Measurements from ENCODE around the gene CEACAM1. TPM values are rescaled to one million over a fixed set of nuclear protein-coding genes. Genes with fewer than 3 reads are reported as not detected.

CEACAM1 gene
- polyA plus RNA-seq, 1 donor from 2014 or later: 0.12 TPM

DNA sequence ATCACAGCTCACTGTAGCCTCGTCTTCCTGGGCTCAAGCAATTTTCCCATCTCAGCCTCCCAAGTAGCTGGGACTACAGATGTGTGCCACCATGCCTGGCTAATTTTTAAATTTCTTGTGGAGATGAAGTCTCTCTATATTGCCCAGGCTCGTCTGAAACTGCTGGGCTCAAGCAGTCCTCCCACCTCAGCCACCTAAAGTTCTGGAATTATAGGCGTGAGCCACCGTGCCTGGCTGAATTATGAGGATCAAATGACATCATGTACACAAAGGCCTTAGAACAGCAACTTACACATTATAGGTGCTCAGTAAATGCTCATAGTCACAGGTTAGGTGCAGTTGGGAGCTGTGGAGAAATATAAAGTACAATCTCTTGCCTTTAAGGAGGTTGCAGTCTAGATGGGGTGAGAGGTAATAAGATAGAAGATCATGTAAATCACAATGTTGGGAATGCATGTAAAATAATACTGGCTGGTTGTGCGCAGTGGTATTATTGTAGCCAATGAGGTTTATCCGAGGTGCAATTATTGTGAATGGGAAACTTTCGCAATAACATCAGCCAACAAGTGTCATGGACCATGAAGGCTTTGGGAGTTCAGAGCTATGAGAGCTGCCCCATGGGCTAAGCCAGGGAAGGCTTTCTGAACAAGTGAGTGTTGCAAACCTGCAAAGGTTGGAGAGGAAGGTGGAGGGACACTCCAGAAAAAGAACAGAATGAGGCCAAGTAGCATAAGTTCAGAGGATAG is 55.7 kb downstream of the CEACAM1 start:
- no peak overlapping the region for H3K27ac ChIP-seq (ENCODE audit: low read length)
- no peak overlapping the region for H3K9ac ChIP-seq (ENCODE audit: low read length)
- H3F3A ChIP-seq (ENCODE audit: insufficient read depth, low read length, poor library complexity, severe bottlenecking): no peaks in the 10 kb centered on the region
- H3K27me3 ChIP-seq (ENCODE audit: insufficient read depth, low read depth, low read length): no peaks in the 10 kb centered on the region
- H2AFZ ChIP-seq (ENCODE audit: low read depth, low read length): no peak overlapping the region
- H3K4me3 ChIP-seq (ENCODE audit: low read length): no peak overlapping the region
- no peaks in the 10 kb centered on the region for H4K20me1 ChIP-seq (ENCODE audit: insufficient read depth)
- H3K9me3 ChIP-seq (ENCODE audit: low read length): no peaks in the 10 kb centered on the region
- no peaks in the 10 kb centered on the region for H3K79me2 ChIP-seq (replicated peaks; ENCODE audit: insufficient read depth, low read length)
- no peak overlapping the region for H3K4me2 ChIP-seq (ENCODE audit: low read length)
- H3K9me2 ChIP-seq (ENCODE audit: insufficient read depth, low read length): no peaks in the 10 kb centered on the region
- TF ChIP-seq TAF1 (IDR thresholded peaks at IDR 0.05; ENCODE audit: low read depth) (no peak), EZH2 (IDR thresholded peaks at IDR 0.05; ENCODE audit: borderline replicate concordance, insufficient read depth, low read length, poor library complexity, severe bottlenecking) (no peak), EP300 (conservative IDR thresholded peaks at IDR 0.05; ENCODE audit: poor library complexity, severe bottlenecking) (no peak), RAD21 (conservative IDR thresholded peaks at IDR 0.05) (no peak), SMC3 (conservative IDR thresholded peaks at IDR 0.05; ENCODE audit: poor library complexity) (no peak), MXI1 (conservative IDR thresholded peaks at IDR 0.05; ENCODE audit: poor library complexity, severe bottlenecking) (no peak), POLR2AphosphoS5 (IDR thresholded peaks at IDR 0.05) (no peak)
- TF ChIP-seq, protein P1, sequence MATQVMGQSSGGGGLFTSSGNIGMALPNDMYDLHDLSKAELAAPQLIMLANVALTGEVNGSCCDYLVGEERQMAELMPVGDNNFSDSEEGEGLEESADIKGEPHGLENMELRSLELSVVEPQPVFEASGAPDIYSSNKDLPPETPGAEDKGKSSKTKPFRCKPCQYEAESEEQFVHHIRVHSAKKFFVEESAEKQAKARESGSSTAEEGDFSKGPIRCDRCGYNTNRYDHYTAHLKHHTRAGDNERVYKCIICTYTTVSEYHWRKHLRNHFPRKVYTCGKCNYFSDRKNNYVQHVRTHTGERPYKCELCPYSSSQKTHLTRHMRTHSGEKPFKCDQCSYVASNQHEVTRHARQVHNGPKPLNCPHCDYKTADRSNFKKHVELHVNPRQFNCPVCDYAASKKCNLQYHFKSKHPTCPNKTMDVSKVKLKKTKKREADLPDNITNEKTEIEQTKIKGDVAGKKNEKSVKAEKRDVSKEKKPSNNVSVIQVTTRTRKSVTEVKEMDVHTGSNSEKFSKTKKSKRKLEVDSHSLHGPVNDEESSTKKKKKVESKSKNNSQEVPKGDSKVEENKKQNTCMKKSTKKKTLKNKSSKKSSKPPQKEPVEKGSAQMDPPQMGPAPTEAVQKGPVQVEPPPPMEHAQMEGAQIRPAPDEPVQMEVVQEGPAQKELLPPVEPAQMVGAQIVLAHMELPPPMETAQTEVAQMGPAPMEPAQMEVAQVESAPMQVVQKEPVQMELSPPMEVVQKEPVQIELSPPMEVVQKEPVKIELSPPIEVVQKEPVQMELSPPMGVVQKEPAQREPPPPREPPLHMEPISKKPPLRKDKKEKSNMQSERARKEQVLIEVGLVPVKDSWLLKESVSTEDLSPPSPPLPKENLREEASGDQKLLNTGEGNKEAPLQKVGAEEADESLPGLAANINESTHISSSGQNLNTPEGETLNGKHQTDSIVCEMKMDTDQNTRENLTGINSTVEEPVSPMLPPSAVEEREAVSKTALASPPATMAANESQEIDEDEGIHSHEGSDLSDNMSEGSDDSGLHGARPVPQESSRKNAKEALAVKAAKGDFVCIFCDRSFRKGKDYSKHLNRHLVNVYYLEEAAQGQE (IDR thresholded peaks at IDR 0.05; ENCODE audit: borderline replicate concordance): no peak
- TF ChIP-seq, protein P2, sequence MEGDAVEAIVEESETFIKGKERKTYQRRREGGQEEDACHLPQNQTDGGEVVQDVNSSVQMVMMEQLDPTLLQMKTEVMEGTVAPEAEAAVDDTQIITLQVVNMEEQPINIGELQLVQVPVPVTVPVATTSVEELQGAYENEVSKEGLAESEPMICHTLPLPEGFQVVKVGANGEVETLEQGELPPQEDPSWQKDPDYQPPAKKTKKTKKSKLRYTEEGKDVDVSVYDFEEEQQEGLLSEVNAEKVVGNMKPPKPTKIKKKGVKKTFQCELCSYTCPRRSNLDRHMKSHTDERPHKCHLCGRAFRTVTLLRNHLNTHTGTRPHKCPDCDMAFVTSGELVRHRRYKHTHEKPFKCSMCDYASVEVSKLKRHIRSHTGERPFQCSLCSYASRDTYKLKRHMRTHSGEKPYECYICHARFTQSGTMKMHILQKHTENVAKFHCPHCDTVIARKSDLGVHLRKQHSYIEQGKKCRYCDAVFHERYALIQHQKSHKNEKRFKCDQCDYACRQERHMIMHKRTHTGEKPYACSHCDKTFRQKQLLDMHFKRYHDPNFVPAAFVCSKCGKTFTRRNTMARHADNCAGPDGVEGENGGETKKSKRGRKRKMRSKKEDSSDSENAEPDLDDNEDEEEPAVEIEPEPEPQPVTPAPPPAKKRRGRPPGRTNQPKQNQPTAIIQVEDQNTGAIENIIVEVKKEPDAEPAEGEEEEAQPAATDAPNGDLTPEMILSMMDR (IDR thresholded peaks at IDR 0.05; ENCODE audit: poor library complexity, severe bottlenecking): no peak
- H3K36me3 ChIP-seq (ENCODE audit: insufficient read depth, low read length): no peaks in the 10 kb centered on the region

DNA sequence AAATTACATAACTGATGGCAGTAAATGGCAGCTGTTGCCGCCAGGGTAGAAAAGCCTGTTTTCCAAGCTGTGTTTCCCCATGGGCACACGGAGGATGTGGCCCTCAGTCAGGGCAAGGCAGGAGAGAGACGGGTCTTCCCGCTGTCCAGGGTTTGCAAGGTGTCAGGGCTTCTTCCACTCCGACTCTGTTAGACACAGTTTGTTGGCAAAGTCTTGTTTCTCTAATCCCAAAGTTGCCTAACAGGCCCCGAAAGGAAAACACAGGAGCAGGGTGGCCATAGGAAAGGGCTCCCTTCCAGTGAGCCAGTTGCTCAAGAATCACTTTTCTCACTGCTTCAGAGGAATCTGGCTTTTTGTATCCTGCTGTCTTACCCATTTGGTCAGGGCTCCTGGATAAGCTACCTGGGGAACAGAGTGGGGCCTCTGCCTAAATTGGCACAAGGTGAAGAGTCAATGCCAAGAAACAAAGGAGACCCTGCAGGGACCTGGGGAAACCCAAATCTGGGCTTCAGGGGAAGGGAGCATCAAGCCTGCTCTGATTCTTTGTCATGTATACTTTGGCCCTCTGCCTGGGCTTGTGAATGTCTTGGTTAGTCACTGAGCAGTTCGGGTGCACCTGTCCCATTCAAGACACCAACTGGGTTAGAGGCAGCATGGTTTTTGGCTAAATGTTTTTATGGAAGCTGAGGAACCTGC is 56.6 kb downstream of the CEACAM1 start:
- Histone ChIP-seq H3K4me2 (ENCODE audit: low read length) (no peak overlapping the region), H4K20me1 (ENCODE audit: insufficient read depth) (no peaks in the 10 kb centered on the region), H3K79me2 (replicated peaks; ENCODE audit: insufficient read depth, low read length) (no peaks in the 10 kb centered on the region), H2AFZ (ENCODE audit: low read depth, low read length) (no peak overlapping the region), H3K4me3 (ENCODE audit: low read length) (no peak overlapping the region), H3K27me3 (ENCODE audit: insufficient read depth, low read depth, low read length) (no peaks in the 10 kb centered on the region), H3F3A (ENCODE audit: insufficient read depth, low read length, poor library complexity, severe bottlenecking) (no peaks in the 10 kb centered on the region), H3K36me3 (ENCODE audit: insufficient read depth, low read length) (no peaks in the 10 kb centered on the region), H3K9me3 (ENCODE audit: low read length) (no peaks in the 10 kb centered on the region), H3K27ac (ENCODE audit: low read length) (no peak overlapping the region), H3K9me2 (ENCODE audit: insufficient read depth, low read length) (no peaks in the 10 kb centered on the region), H3K9ac (ENCODE audit: low read length) (no peak overlapping the region)
- TF ChIP-seq TAF1 (IDR thresholded peaks at IDR 0.05; ENCODE audit: low read depth) (no peak), EZH2 (IDR thresholded peaks at IDR 0.05; ENCODE audit: borderline replicate concordance, insufficient read depth, low read length, poor library complexity, severe bottlenecking) (no peak), SMC3 (conservative IDR thresholded peaks at IDR 0.05; ENCODE audit: poor library complexity) (no peak), EP300 (conservative IDR thresholded peaks at IDR 0.05; ENCODE audit: poor library complexity, severe bottlenecking) (no peak), RAD21 (conservative IDR thresholded peaks at IDR 0.05) (no peak), POLR2AphosphoS5 (IDR thresholded peaks at IDR 0.05) (no peak), MXI1 (conservative IDR thresholded peaks at IDR 0.05; ENCODE audit: poor library complexity, severe bottlenecking) (no peak)
- TF ChIP-seq, protein P2 (IDR thresholded peaks at IDR 0.05; ENCODE audit: poor library complexity, severe bottlenecking): no peak
- TF ChIP-seq, protein P1 (IDR thresholded peaks at IDR 0.05; ENCODE audit: borderline replicate concordance): no peak
